NCI-H510A (cell line): ENCODE results near the gene SIVA1.
A peak's percentile ranks its signal among the peaks of the same experiment; 100 is the strongest.

ENCODE experiments used
- DNase-seq: peaks from one replicate; lab custom pipeline; 2025; lab: John Stamatoyannopoulos, UW

Gene SIVA1

GRCh38 chr14:104752735-104753527 is at the start of gene SIVA1:
Gene SIVA1, plus strand, starts transcription at chr14:104753147. Its CDS starts 55 bp downstream, at chr14:104753202.
- peak; percentile 99 for DNase-seq

DNA sequence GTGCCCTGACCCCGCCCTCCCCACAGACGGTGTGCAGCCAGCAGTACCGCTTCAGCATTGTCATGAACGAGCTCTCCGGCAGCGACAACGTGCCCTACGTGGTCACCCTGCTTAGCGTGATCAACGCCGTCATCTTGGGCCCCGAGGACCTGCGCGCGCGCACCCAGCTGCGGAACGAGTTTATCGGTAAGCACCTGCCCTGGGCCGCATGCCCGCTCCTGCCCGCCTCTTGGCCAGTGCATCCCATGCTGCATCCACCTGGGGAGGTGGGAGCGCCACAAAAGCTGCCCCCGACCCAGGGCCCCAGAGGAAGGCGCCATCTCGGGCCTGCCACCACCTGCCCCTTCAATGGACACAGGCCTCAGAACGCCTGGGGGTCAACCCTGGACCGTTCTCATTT is 49.7 kb upstream of the SIVA1 start:
- DNase-seq = no peak

GRCh38 chr14:104704252-104704651 is 48.7 kb upstream of the SIVA1 start:
- DNase-seq = no peak

DNA sequence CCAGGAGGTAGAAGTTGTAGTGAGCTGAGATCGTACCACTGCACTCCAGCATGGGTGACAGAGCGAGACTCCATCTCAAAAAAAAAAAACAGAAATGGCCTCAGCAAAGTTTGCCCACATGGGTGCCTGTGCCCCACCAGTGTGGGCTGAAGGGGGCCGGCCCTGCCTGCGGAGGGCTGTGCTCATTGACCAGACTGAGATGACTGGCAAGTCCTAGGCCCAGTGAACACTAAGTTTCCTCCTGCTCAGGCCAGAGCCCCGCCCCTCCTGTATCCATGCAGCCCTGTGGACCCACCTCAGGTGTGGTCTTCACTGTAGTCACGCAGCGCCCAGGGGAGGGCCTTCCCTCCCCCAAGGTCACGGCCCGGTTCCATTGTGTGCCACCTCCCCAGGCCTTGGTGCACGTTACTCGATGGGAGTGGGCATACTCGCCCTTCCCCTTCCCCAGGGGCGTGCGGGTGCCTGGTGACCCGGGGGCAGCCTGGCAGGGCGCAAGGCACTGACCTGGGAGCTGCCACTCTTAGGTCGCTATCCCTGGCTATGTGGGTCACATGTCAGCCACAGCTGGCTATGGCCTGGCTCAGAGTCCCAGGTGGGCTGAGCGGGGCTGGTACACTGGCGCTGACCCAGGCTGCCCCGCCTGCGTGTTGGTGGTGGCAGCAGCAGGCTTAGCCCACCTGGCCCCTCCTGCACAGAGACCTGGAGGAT is 47.5 kb upstream of the SIVA1 start:
- DNase-seq = no peak

DNA sequence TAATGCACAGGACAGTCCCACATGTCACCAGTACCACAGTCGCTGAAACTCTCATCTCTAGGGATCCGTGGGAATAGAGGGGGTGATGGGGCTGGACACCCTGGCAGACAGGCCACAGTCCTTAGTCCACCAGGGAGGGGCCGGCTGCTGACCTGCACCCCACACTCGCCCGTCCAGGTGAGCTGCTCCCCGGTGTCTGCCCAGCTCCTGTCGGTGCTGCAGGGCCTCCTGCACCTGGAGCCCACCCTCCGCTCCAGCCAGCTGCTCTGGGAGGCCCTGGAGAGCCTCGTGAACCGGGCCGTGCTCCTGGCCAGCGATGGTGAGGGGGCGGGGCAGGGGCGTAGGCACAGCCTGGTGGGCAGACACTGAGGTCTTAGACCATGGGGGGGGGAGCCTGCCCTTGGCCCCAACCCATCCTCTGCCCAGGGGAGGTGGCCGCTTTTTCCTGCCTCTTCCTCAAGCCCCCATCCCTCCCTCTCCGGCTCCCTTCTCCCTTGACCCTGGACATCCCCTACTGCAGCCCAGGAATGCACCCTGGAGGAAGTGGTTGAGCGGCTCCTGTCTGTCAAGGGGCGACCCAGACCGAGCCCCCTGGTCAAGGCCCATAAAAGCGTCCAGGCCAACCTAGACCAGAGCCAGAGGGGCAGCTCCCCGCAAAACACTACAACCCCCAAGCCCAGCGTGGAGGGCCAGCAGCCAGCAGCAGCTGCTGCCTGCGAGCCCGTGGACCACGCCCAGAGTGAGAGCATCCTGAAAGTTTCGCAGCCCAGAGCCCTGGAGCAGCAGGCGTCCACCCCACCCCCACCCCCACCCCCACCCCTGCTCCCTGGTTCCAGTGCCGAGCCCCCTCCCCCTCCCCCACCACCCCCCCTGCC is 46.0 kb upstream of the SIVA1 start:
- no peak for DNase-seq

DNA sequence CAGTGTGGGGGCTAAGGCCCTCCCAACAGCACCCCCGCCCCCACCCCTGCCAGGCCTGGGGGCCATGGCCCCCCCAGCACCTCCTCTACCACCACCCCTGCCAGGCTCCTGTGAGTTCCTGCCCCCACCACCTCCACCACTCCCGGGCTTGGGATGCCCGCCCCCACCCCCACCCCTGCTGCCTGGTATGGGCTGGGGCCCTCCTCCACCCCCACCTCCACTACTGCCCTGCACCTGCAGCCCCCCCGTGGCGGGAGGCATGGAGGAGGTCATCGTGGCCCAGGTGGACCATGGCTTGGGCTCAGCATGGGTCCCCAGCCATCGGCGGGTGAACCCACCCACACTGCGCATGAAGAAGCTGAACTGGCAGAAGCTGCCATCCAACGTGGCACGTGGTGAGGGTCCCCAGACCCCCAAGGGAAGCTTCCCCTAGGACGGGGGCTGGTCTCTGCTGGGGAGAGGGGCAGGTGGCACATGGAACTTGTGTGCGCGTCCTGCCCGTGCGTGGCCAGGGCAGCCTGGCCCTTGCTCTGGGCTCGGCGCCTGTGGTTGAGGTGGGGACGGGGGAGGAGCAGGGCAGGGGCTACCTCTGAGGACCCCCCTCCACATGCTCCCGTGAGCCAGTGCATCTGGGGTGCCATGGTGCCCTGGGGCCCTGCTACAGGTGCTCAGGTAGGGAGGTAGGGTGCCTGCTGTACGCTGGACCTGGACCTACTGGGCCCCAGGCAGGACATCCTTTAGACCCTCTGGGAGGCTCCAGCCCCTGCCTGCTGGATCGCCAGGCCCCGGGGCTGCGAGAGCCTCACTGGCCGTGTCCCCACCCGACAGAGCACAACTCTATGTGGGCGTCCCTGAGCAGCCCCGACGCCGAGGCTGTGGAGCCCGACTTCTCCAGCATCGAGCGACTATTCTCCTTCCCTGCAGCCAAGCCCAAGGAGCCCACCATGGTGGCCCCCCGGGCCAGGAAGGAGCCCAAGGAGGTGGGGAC is 45.0 kb upstream of the SIVA1 start:
- DNase-seq = no peak

DNA sequence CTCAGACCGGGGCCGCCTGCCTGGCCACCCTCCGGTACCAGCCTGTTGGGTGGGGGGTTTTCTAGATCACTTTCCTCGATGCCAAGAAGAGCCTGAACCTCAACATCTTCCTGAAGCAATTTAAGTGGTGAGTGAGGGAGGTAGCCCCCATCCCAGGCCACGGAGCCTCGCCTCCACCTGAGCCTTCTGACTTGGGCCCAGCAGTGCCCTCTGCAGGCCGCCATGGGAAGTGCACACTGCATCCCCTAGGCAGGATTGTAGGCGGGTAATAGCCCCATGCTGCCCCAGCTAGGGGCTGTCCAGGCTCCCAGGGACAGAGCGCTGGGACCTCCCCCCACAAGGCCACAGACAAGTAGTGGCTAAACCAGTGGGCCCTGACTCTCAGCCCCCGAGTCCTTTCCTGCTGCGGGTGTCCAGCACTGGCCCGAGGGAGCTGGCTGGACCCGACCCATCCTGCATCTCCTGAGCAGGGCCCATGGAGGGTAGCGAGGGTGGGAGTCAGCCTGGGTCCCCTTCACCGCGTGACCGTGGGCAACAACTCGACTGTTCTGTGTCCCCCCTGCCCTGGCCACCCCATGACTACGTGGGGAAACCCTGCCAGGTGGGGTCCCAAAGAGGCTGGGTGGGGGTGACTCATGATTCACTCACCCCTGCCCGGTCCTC is 44.2 kb upstream of the SIVA1 start:
- no peak for DNase-seq

DNA sequence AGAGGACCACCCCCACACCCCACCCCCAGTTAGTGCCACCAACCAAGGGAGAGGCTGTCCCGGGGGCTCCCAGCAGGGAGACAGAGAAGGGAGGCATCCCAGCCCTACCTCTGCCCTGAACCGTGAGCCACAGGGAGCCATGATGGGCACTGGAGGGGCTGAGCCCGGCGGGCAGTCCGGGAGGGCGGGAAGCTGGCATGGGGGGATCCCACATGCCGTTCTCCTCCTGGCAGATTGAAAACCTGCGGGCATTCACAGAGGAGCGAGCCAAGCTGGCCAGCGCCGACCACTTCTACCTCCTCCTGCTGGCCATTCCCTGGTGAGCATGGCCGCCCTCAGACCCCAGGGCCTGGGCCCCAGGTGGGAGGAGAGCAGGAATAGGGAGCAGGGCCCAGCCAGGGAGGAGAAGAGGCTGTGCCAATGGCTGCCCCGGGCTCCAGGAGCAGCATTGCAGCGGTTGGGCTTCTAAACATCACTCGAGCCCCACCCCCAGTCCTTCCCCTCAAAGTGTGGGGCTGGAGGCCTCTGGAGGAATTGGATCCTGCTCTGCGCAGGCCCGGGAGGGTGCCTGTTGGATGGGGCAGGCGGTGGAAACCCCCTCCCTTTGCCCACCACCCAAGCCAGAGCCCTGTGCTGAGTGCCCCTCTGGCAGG is 43.4 kb upstream of the SIVA1 start:
- no peak for DNase-seq

GRCh38 chr14:104710071-104710735 is 42.7 kb upstream of the SIVA1 start:
- no peak for DNase-seq

GRCh38 chr14:104712881-104713734 is 39.8 kb upstream of the SIVA1 start:
- DNase-seq = no peak

DNA sequence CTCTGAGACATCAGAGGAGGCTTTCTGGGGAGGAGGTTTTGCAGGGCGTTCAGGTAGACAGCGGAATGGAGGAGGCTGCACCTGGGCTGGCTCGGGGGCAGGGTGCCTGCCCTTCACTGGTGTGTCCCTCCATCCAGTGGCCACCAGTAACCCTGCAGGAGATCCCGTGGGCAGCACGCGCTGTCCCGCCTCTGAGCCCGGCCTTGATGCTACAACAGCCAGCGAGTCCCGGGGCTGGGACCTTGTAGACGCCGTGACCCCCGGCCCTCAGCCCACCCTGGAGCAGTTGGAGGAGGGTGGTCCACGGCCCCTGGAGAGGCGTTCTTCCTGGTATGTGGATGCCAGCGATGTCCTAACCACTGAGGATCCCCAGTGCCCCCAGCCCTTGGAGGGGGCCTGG is 38.9 kb upstream of the SIVA1 start:
- DNase-seq = no peak

DNA sequence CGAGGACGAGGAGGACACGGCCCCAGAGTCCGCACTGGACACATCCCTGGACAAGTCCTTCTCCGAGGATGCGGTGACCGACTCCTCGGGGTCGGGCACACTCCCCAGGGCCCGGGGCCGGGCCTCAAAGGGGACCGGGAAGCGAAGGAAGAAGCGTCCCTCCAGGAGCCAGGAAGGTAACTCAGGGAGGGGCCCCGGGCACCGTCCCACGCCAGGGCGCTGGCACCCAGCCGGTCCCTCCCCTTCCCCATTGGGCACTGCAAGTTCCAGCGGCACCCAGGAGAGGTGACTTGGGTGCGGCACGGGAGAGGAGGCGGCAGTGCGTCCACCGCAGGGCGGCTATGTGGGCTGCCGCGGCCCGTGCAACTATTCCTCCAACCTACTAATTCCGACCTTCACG is 38.3 kb upstream of the SIVA1 start:
- DNase-seq = no peak

DNA sequence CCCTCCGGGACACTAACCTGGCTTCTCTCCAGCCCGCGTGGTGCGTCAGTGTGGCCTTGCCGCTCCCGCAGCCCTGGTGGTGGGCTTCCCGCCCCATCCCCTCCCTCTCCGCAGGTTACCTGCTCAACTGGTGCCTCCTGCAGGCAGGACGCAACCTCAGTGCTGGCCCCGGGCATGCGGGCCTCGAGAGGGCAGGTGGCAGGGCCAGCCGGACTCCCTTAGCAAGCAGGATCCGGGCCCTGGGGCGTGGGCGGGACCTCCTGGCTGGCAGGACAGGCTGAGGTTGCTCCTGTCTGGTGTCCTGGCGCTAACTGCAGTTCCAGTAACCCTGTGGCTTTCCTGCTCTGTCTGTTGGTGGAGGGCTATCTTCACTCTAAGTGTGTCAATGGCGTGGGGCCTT is 37.5 kb upstream of the SIVA1 start:
- no peak for DNase-seq

GRCh38 chr14:104715871-104716270 is 37.1 kb upstream of the SIVA1 start:
- DNase-seq = no peak

DNA sequence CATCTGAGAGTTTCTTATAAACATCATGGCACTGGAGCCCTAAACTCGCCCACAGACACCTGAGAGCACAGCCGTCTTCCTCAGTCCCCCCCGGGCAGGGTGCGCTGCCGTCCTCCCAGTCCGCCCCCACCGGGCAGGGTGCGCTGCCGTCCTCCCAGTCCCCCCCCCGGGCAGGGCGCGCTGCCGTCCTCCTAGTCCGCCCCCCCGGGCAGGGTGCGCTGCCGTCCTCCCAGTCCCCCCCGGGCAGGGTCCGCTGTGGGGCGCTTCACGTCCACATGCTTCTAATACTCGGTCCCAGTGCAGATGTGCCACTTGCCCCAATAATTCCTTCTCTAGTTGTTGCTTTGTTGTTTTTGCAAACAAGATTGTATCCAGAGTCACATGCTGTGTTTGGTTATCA is 35.8 kb upstream of the SIVA1 start:
- DNase-seq = no peak

GRCh38 chr14:104717646-104718045 is 35.3 kb upstream of the SIVA1 start:
- no peak for DNase-seq

DNA sequence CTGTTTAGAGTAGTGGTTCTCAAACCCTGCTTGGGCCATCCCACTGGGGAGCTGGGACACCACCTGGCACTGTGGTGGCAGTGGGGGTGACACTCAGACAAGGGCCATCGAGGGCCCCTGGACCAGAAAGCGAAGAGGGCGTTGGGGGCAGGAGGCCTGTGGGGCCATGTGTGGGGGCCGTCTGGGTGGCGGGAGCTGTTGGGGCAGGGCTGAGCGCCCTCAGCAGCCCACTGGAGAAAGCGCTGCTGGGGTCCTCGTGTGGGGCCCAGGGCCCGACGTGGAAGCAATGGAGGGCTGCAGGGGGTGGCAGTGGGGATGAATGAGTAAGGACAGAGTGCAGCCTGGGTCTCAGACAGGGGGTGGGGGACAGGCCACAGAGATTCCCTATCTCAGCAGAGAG is 34.8 kb upstream of the SIVA1 start:
- no peak for DNase-seq

- no peak for DNase-seq
Observed at GRCh38 chr14:104718871-104719270, 34.1 kb upstream of the SIVA1 start.

GRCh38 chr14:104719343-104719742 is 33.6 kb upstream of the SIVA1 start:
- no peak for DNase-seq
